HG02943 (cell line): Measurements from ENCODE around the gene DYSF.

ENCODE experiments used
- ATAC-seq: cut with Tn5 transposase; IDR thresholded peaks from one replicate; pipeline ENCODE4 v1.9.1; 2021; ENCODE audit warnings: mild to moderate bottlenecking, low read depth, moderate library complexity; ENCODE audit not compliant: unreplicated experiment

Gene DYSF

DNA sequence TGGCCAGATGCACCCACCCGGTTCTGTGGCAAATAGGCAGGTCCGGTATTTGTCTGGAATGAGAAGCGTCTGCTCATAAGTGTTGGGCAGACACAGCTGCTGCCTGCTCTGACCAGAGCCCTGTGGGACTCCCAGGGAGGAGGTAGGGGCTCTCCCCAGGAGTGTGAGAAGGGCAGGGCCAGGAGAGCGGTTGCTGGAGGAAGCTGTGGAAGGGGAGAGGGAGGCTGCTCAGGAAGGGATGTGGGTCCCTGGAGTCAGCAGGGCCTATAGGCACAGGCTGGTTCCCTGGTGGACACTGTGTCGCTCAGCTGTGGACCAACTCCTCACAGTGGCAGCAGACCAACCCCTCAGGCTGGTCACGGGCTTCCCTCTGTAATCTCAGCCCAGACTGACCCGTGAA, 109.2 kb downstream of the DYSF start:
- no peak for ATAC-seq

DNA sequence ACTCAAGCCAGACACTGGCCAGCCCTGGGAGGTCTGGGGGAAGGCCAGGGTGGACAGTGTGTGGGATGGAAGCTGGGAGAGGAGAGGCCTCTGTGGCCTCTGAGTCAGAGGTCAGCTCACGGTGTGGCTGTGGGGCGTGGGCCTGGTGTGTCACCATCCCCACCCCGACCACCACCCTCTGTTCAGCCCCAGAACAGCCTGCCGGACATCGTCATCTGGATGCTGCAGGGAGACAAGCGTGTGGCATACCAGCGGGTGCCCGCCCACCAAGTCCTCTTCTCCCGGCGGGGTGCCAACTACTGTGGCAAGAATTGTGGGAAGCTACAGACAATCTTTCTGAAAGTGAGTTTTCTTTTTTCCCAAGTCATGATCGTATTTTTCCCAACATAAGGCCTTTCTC, 110.5 kb downstream of the DYSF start:
- no peak for ATAC-seq

DNA sequence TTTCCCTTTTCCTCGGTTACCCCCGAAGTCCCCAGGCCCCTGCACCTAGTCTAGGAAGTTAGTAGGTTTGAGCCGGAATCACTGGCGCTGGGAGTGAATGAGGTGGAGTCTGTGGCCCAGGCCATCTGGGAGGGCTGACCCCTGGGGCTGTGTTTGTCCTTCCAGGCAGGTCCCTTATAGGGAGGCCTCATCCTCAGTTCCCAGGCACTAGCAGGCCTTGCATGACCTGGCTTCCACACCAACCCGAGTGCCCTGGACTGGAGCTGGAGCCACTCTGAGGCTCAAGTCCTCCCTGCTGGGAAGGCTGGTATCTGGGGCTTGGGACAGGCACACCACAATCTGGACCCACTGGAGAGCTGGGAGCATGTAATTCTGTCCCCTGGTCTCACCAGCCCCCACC, 111.0 kb downstream of the DYSF start:
- ATAC-seq, result no peak

DNA sequence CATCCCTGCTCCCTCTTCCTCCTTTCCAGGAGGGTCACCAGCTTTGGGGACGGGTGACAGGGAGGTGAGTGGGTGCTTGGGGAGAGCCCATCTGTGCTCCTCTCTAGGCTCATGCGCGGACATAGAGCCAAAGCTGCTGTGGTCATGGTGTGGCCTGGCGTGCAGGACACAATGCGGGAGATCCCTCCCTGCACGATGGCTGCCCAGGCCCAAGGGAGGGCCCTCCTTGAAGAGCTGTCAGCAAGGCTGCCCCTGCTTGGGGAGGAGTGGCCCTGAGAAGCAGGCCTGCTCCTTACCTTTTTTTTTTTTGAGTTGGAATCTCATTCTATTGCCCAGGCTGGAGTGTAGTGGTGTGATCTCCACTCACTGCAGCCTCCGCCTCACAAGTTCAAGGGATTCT, 111.4 kb downstream of the DYSF start:
- ATAC-seq, result no peak

DNA sequence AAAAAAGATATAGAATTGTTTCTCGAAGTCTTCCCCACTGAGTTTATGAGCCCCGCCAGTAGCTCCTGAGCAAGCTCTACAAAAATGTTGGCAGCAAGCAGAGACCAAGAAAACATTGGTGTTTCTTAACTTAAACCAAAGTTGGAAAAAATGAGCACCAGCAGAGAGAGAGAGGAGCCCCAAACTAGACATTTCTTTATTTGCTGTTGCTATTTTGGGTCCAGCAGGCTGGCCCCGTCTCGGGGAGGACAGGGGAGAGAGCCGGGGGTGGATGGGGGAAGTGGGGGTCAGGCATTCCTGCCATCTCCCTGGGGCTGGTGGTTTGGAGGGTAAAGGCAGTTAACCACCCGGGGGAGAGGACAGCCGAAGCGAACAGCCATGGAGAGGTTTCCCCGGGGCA, 113.0 kb downstream of the DYSF start:
- no peak for ATAC-seq

DNA sequence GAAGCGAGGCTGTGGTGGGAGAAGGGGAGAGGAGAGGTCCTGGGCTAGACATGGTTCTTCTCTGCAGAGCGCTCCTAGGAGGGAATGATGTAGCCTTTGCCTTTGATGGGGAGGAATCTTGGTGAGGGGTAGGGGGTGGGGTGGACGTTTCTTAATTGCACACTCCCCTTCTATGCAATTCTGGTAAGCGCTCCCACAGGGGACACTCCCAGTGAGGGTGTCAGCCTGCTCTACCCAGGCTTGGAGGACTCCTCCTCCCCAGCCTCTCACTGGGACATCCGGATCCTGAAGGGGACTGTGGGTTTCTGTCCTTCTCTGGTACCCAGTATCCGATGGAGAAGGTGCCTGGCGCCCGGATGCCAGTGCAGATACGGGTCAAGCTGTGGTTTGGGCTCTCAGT, 114.3 kb downstream of the DYSF start:
- no peak for ATAC-seq

DNA sequence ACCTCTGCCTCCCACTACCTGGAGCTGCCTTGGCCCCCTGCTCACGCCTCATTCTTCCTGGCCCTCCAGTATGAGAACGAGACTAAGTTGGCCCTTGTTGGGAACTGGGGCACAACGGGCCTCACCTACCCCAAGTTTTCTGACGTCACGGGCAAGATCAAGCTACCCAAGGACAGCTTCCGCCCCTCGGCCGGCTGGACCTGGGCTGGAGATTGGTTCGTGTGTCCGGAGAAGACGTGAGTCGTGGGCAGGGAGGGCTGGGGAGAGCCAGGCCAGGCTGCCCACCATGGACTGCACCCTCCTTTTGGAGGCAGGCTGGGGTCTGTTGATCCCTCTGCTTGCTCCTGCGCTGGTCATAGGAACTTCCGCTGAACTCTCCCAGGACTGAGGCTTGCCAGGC, 114.7 kb downstream of the DYSF start:
- no peak for ATAC-seq

DNA sequence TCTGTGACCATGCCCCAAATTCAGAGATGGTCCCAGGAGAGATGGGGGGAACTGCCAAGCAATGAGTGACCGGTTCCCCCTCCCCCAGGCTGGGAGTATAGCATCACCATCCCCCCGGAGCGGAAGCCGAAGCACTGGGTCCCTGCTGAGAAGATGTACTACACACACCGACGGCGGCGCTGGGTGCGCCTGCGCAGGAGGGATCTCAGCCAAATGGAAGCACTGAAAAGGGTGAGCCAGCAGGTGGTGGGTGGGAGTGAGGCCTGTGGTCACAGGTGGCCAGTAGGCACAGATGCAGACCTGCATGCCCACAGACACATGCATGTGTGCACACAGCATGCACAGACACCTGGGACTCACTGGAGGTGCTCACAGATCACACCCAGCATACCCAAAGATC, 117.2 kb downstream of the DYSF start:
- ATAC-seq, result no peak

DNA sequence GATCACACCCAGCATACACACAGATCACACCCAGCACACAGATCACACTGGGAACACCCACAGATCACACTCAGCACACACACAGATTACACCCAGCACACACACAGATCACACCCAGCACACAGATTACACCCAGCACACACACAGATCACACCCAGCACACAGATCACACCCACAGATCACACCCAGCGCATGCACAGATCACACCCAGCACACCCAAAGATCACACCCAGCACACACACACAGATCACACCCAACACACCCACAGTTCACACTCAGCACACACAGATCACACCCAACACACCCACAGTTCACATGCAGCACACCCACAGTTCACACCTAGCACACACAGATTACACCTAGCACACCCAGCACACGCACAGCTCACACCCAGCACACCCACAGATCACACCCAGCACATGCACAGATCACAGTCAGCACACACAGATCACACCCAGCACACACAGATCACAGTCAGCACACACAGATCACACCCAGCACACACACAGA, 117.6 kb downstream of the DYSF start:
- no peak for ATAC-seq

DNA sequence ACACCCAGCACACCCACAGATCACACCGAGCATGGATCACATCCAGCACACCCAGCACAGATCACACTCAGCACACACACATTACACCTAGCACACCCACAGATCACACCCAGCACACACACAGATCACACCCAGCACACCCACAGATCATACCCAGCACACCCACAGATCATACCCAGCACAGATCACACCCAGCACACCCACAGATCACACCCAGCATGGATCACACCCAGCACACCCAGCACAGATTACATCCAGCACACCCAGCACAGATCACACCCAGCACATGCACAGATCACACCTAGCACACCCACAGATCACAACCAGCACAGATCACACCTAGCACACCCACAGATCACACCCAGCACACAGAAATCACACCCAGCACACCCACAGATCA, 118.6 kb downstream of the DYSF start:
- no peak for ATAC-seq

DNA sequence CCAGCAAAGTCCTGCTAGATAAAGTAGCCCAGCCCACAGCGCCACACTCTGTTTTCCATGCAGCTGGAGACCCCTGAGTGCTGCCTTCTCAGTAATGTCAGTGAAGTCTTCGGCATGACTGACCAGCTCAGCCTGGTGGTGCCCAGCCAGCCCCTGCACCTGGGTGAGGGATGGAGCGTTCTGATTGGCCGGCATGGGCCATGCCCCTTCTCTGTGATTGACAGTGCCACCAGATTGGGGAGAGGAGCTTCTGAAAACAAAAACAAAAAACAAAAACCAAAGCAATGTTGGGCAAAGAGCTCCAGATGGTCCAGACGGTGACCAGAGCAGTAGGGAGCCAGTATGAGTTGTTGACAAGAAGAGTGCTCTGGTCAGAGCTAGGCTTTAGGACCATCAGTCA, 122.6 kb downstream of the DYSF start:
- no peak for ATAC-seq

DNA sequence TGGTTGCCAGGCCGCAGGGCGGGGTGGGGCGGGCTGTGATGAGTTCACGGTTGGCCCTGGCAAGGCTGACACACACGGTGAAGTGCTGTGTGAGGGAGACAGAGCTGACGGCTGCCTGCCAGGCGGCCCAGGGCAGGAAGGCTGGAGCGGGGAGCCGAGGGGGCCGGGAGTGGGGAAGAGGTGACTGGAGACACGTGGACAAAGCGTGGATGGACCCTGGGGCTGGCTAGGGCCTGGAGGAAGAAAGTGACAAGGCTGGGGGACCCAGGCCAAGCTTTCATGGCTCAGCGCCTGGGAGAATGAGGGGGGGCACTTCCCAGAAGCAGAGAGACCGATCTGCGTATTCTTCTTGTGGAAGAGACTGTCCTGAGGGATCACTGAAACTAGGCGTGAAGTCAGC, 123.2 kb downstream of the DYSF start:
- no peak for ATAC-seq

DNA sequence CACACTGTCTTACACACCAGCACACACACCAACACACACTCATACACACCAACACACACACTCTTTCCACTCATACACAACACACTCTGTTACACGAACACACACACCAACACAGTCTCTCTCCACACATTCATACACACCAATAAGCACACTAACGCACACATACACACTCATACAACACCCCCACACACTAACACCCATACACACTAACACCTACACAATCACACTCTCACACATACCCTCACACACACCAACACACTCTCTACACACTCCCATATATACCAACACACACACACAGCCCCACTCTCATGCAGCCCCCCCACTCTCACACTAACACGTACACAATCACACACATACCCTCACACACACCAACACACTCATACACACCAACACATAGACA, 123.8 kb downstream of the DYSF start:
- no peak for ATAC-seq

DNA sequence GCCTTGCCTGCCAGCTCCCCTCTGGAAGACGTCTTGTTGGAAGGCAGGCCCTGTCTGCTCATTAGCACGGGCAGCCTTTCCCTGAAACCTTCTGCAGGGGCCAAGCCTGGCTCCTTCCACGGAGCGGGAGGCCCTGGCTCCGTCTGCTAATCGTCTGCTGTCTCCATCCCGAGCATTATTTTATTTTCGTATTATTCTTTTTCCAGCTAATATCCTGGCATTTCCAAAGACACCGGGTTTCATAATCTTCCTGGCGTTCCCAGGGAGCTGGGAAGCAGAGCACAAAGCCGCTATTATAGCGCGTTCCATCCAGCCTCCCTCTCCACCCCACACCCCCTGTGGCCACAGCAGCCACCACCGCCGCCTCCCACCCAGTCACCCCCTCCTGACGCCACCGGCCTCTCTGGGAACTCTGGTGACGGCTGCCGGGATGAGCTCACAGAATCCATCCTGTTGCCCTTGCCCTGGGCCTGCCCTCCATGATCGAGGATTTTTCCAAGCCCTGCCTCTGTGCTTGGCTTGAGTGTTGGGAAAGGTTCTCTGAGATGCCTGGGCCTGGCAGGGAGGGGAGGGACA, 125.5 kb downstream of the DYSF start:
- ATAC-seq, result no peak

DNA sequence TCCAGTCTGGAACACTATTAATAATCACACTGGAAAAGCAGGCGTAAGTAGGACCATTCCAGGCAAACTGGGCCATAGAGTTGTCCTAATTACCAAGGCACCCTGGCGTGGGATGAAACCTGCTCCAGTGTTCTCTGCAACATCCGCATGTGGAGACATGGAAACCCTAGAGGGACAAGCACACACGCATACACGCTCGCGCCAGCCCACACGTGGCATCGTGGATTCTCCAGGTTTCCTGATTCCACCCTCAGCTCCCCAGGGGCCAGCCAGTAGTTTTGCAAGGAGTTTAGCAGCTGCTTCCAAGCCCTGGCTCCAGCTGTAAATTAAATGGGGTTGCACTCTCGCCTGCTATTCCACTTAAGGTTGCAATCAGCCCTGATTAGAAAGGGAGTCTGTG, 127.7 kb downstream of the DYSF start:
- no peak for ATAC-seq

DNA sequence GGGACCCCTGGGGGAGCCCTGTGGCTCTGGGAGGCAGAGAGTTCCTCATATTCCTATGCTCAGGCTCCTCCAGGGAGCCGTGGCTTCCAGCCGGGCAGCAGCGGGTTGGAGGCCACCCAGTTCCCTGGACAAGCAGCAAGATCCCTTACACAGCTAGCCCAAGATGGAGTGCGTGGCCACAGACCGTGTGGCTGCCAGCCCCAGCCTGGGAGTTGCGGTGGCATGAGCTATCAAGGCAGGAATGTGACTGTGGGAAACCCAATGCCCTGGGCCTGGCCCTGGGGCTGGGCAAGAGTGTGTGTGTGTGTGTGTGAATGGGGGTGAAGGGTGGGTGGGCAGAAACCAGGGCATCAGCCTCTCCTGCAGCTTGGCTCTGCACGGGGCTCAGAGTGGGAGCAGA, 130.5 kb downstream of the DYSF start:
- no peak for ATAC-seq

DNA sequence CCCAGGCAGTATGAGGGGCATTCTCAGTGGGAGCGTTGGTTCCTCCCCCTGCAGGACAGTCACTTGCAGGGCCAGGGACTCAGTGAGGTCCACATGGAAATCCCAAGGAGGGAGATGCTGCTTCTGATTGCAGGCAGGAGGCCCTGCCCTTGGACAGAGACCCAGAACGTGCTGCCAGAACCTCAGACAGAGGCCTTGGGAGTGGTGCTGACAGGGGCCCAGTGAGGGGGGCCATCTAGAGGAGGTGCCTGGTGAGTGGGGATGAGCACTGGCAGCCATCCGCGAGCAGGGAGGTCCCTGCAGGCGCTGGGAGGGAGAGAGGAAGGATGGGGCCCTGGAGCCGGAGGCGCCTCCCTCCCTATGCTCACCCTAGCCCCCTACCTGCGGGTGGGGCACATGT, 133.1 kb downstream of the DYSF start:
- ATAC-seq, result no peak

DNA sequence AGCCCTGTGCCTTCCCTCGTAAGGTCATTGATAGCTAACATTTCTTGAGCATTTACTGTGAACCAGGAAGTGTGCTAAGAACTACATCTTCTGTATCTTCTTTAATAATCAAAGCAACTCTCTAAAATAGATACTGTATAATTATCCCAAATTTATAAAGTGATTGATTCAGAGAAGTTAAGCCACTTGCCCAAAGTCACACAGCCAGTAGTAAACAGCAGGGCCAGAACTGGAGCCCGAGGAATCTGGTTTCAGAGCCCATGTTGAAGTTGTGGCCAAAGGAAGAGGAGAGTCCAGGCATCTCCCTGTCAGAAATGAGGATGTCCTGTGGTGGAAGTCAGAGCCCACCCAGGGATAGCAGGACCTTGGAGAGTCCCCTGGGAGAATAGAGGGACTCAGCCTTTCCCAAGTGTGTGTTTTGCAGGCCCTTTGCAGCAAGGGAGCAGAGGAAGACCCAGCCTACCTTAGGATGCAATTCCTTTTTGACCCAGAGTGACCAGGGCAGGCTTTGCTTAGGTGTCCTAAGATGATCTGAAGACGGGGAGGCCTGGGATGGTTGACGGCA, 134.2 kb downstream of the DYSF start:
- no peak for ATAC-seq

DNA sequence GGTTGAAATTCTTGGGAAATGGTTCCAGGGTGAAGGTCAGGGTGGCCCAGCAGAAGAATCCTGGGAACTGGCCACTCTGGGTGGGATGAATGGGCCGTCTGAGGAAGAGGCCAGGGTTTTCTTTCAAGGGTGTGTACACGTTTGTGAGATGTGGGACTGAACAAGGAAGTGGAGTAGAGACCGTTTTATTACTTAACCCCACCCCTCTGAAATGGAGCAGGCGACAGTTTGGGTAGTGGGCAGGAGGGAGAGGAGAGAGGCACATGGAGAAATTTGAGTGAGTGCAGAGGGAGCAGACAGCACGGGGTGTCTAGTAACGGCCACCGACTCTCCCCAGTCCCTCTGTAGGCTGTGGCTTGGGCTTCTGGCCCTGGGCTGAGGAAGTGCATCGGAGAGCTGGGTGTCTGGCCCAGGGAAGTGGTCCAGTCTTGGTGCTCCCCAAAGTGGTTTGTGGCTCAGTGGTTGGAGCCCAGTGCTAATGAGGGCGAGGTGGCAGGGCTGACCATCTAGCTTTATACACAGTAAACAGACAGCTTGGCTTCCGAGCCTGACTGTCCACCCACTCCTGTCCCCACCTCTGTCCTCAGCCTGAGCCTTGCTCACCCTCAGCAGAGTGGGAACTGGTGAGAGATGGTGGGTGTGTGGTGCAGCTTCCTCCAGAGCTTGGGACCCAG, 135.3 kb downstream of the DYSF start:
- no peak for ATAC-seq

DNA sequence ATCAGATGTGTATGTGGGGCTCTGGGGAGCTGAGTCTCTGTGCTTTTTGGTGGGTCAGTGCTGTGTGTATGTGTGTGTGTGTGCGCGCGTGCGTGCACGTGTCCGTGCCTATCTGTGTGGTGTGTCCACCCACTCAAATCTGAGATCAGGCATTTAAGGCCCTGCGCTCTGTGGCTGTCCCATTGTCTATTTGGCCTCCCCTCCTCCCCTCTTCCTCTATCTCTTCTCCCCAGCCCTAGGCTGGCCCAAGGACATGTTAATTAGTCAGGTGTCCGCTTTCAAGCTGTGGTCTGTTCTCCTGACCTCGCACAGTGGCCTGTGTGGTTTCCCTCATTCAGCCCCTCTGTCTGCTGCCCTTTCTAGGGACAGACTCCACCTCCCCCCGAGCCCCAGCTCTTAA, 136.4 kb downstream of the DYSF start:
- no peak for ATAC-seq

DNA sequence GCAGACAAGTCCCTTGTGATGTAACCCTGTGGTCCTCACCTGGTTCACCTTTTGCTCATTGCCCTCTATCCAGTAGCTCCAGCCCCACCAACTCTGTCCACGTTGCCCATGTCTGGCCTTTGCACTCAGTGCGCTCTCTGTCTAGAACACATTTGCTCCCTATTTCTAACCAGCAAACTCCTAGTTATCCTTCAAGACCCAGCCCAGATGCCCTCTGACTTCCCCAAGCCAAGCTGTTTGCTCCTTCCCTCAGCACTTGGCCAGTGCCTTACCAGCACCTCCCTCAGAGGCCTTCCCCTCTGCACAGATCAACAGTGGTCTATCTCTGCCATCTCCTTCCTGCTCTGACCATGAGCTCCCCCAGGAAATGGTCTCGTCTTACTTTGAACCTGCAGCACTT, 137.7 kb downstream of the DYSF start:
- ATAC-seq, result no peak

DNA sequence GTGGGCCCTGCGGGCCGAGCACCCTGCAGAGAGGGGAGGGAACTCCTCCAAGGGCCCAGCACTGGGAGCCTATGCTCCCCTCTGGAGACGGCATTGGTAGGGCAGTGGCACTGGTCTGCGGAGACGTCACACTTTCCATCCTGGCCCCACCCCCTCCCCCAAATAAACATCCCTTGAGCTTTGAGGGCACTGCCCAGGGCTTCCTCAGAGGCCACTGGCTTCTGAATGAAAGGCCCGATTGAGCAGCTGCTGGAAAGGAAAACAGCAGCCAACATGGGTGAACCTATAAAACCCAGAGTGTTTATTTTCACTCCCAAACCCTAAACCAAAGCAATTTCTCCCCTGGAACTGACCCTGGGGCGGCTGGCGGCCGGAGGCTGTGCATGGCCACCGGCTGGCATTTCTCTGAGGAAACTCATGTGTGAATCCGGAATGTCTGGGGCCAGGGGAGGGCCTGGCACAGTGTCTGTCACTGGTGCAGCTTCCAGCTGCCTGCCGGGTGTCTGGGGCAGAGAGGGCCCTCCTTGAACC, 138.9 kb downstream of the DYSF start:
- ATAC-seq, result no peak
